Stimulated activated CD8-positive, alpha-beta memory T cell treated with anti-CD3 and anti-CD28 coated beads, Interleukin-15, amount 100 ng/mL, for 4 hours (primary cell): ENCODE data around the gene OR51T1.

ENCODE experiments used
- DNase-seq, 2 donors: peaks; one replicate each; pipeline ENCODE4 v3.0.0-alpha.2; 2020; ENCODE audit warnings: low read depth in 2 of 2

OR51T1 gene

DNA sequence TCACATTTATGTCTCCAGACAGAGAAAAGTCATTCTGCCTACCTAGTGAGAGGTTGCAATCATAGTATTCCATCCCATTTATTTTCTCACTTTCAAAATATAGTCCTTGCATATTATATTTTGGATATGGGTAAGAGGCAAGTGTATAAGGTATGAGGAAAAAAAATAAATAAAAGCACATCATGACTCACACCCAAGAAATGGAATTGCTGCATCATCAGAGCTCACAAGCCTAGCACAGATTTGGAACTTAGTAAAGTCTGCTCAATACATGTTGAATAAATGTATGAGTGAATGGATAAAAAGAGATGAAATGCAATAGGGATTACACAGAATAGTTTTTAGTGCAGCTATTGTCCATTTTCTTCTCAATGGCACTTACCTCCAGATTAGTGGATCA lies 44.9 kb downstream of the OR51T1 start:
- DNase-seq, result no peak
